ENCODE measurements around the gene HAUS8. TPM values are rescaled to one million over a fixed set of nuclear protein-coding genes. Genes with fewer than 3 reads are reported as not detected.

The HAUS8 gene
- total and polyA plus RNA-seq, 3 experiments from 2014 or later = 9.7 to 36.4 (median 33.4) TPM

- ChIA-PET CTCF (interaction anchor here (1.9 kb wide), 1 partner anchor 18 kb away, joined by 4 read pairs; no protein-coding TSS in a partner anchor), POLR2A (no interaction called here)
- H3K9me3 Mint-ChIP-seq = no peaks in the 10 kb centered on the region
- peaks cover 29% of the 10 kb centered on the region for H3K4me1 ChIP-seq (ENCODE audit: insufficient read depth, low read length)
- H3K27me3 ChIP-seq (ENCODE audit: insufficient read depth, low read length, poor library complexity, severe bottlenecking) = no peaks in the 10 kb centered on the region
- no peak overlapping the region for H3K27ac ChIP-seq (ENCODE audit: low read depth, low read length)
- DNase-seq = no peak
- peaks cover 46 to 82% (median 53%) of the 10 kb centered on the region in 3 donors for H3K4me1 Mint-ChIP-seq
- no peaks in the 10 kb centered on the region for H3K27me3 Mint-ChIP-seq
- no peaks in the 10 kb centered on the region for H3K9me3 ChIP-seq (ENCODE audit: low read length)
- H3K36me3 Mint-ChIP-seq = peaks cover 0 to 55% (median 0%) of the 10 kb centered on the region in 3 donors
- H3K36me3 ChIP-seq (ENCODE audit: insufficient read depth, low read length) = no peaks in the 10 kb centered on the region
- peak overlapping the region in 2 of 8 donors; percentile 54 to 70 for H3K27ac Mint-ChIP-seq
- no peak overlapping the region for H3K4me3 ChIP-seq (ENCODE audit: low read length)
- no peak overlapping the region for H3K4me3 Mint-ChIP-seq
Observed at GRCh38 chr19:17086834-17087233, 11.6 kb upstream of the HAUS8 start.

GRCh38 chr19:17086120-17086519 is 10.9 kb upstream of the HAUS8 start:
- Mint-ChIP-seq H3K36me3 (peaks cover 0 to 57% (median 0%) of the 10 kb centered on the region in 3 donors), H3K27me3 (no peaks in the 10 kb centered on the region), H3K4me1 (peaks cover 48 to 81% (median 55%) of the 10 kb centered on the region in 3 donors), H3K9me3 (no peaks in the 10 kb centered on the region), H3K27ac (peak overlapping the region in 1 of 8 donors; percentile 83), H3K4me3 (no peak overlapping the region)
- Histone ChIP-seq H3K4me1 (ENCODE audit: insufficient read depth, low read length) (peaks cover 23% of the 10 kb centered on the region), H3K27ac (ENCODE audit: low read depth, low read length) (no peak overlapping the region), H3K27me3 (ENCODE audit: insufficient read depth, low read length, poor library complexity, severe bottlenecking) (no peaks in the 10 kb centered on the region), H3K9me3 (ENCODE audit: low read length) (no peaks in the 10 kb centered on the region), H3K4me3 (ENCODE audit: low read length) (no peak overlapping the region), H3K36me3 (ENCODE audit: insufficient read depth, low read length) (no peaks in the 10 kb centered on the region)
- ChIA-PET CTCF (interaction anchor here (1.2 to 1.4 kb wide), 2 partner anchors 18 to 98 kb away, joined by 4 to 5 read pairs; no protein-coding TSS in a partner anchor), POLR2A (interaction anchor here (0.7 kb wide), 1 partner anchor 14 kb away, joined by 6 read pairs; no protein-coding TSS in a partner anchor)
- DNase-seq = no peak

GRCh38 chr19:17081672-17082630 is 6.7 kb upstream of the HAUS8 start:
- Histone ChIP-seq H3K4me3 (ENCODE audit: low read length) (no peak overlapping the region), H3K4me1 (ENCODE audit: insufficient read depth, low read length) (peaks cover 35% of the 10 kb centered on the region), H3K36me3 (ENCODE audit: insufficient read depth, low read length) (no peaks in the 10 kb centered on the region), H3K27me3 (ENCODE audit: insufficient read depth, low read length, poor library complexity, severe bottlenecking) (no peaks in the 10 kb centered on the region), H3K27ac (ENCODE audit: low read depth, low read length) (no peak overlapping the region), H3K9me3 (ENCODE audit: low read length) (no peaks in the 10 kb centered on the region)
- Mint-ChIP-seq H3K27ac (peak overlapping the region in 4 of 8 donors; percentile 29 to 88 (median 56)), H3K4me3 (no peak overlapping the region), H3K36me3 (peaks cover 0 to 42% (median 0%) of the 10 kb centered on the region in 3 donors), H3K4me1 (peaks cover 52 to 81% (median 56%) of the 10 kb centered on the region in 3 donors), H3K9me3 (no peaks in the 10 kb centered on the region), H3K27me3 (no peaks in the 10 kb centered on the region)
- ChIA-PET CTCF (no interaction called here), POLR2A (interaction anchor here (0.6 kb wide), 1 partner anchor 189 kb away, joined by 3 read pairs; no protein-coding TSS in a partner anchor)
- DNase-seq = no peak

GRCh38 chr19:17080440-17080801 is 5.2 kb upstream of the HAUS8 start:
- ChIA-PET POLR2A (no interaction called here), CTCF (interaction anchor here (1.1 to 1.7 kb wide), 3 partner anchors 45 to 104 kb away, joined by 3 to 6 read pairs (median 4); no protein-coding TSS in a partner anchor)
- H3K4me1 Mint-ChIP-seq = peaks cover 57 to 78% (median 57%) of the 10 kb centered on the region in 3 donors
- H3K27ac Mint-ChIP-seq = peak overlapping the region; percentile 67 to 91 (median 84)
- peaks cover 0 to 2% (median 0%) of the 10 kb centered on the region in 5 donors for H3K9me3 Mint-ChIP-seq
- H3K4me3 ChIP-seq (ENCODE audit: low read length) = no peak overlapping the region
- H3K4me1 ChIP-seq (ENCODE audit: insufficient read depth, low read length) = peaks cover 36% of the 10 kb centered on the region
- no peak for DNase-seq
- peak overlapping the region in 6 of 7 donors; percentile 67 to 90 (median 77) for H3K4me3 Mint-ChIP-seq
- no peaks in the 10 kb centered on the region for H3K36me3 ChIP-seq (ENCODE audit: insufficient read depth, low read length)
- no peaks in the 10 kb centered on the region for H3K27me3 ChIP-seq (ENCODE audit: insufficient read depth, low read length, poor library complexity, severe bottlenecking)
- H3K27ac ChIP-seq (ENCODE audit: low read depth, low read length) = no peak overlapping the region
- H3K9me3 ChIP-seq (ENCODE audit: low read length) = no peaks in the 10 kb centered on the region
- no peaks in the 10 kb centered on the region for H3K27me3 Mint-ChIP-seq
- H3K36me3 Mint-ChIP-seq = peaks cover 0 to 40% (median 0%) of the 10 kb centered on the region in 3 donors

GRCh38 chr19:17079710-17080439 is 4.6 kb upstream of the HAUS8 start:
- H3K9me3 ChIP-seq (ENCODE audit: low read length) = no peaks in the 10 kb centered on the region
- no peaks in the 10 kb centered on the region for H3K27me3 ChIP-seq (ENCODE audit: insufficient read depth, low read length, poor library complexity, severe bottlenecking)
- H3K4me3 Mint-ChIP-seq = peak overlapping the region; percentile 67 to 90 (median 76)
- peaks cover 0 to 2% (median 0%) of the 10 kb centered on the region in 5 donors for H3K9me3 Mint-ChIP-seq
- peaks cover 0 to 40% (median 0%) of the 10 kb centered on the region in 3 donors for H3K36me3 Mint-ChIP-seq
- ChIA-PET POLR2A (interaction anchor here (0.6 kb wide), 1 partner anchor 125 kb away, joined by 3 read pairs; no protein-coding TSS in a partner anchor), CTCF (interaction anchor here (1.1 to 1.7 kb wide), 4 partner anchors 11 to 104 kb away, joined by 3 to 6 read pairs (median 5); no protein-coding TSS in a partner anchor)
- peak overlapping the region; percentile 67 to 91 (median 84) for H3K27ac Mint-ChIP-seq
- H3K4me3 ChIP-seq (ENCODE audit: low read length) = peak overlapping the region; percentile 29
- H3K4me1 Mint-ChIP-seq = peaks cover 53 to 77% (median 57%) of the 10 kb centered on the region in 3 donors
- H3K27me3 Mint-ChIP-seq = no peaks in the 10 kb centered on the region
- H3K36me3 ChIP-seq (ENCODE audit: insufficient read depth, low read length) = no peaks in the 10 kb centered on the region
- peak in 4 of 5 donors; percentile 37 to 87 (median 55) for DNase-seq
- H3K4me1 ChIP-seq (ENCODE audit: insufficient read depth, low read length) = peaks cover 37% of the 10 kb centered on the region
- H3K27ac ChIP-seq (ENCODE audit: low read depth, low read length) = no peak overlapping the region

- H3K4me3 Mint-ChIP-seq = peak overlapping the region; percentile 70 to 90 (median 76)
- Histone ChIP-seq H3K9me3 (ENCODE audit: low read length) (no peaks in the 10 kb centered on the region), H3K27me3 (ENCODE audit: insufficient read depth, low read length, poor library complexity, severe bottlenecking) (no peaks in the 10 kb centered on the region), H3K4me1 (ENCODE audit: insufficient read depth, low read length) (peaks cover 45% of the 10 kb centered on the region), H3K36me3 (ENCODE audit: insufficient read depth, low read length) (no peaks in the 10 kb centered on the region), H3K4me3 (ENCODE audit: low read length) (peak overlapping the region; percentile 29), H3K27ac (ENCODE audit: low read depth, low read length) (no peak overlapping the region)
- H3K9me3 Mint-ChIP-seq = peaks cover 0 to 2% (median 0%) of the 10 kb centered on the region in 5 donors
- H3K36me3 Mint-ChIP-seq = peaks cover 0 to 45% (median 0%) of the 10 kb centered on the region in 3 donors
- ChIA-PET CTCF (interaction anchor here (0.5 to 1.7 kb wide), 5 partner anchors 11 to 137 kb away, joined by 3 to 6 read pairs (median 3); partner anchors contain the start of gene USE1), POLR2A (interaction anchor here (0.6 kb wide), 1 partner anchor 126 kb away, joined by 3 read pairs; no protein-coding TSS in a partner anchor)
- H3K27ac Mint-ChIP-seq = peak overlapping the region; percentile 67 to 91 (median 84)
- H3K4me1 Mint-ChIP-seq = peaks cover 61 to 85% (median 65%) of the 10 kb centered on the region in 3 donors
- DNase-seq = no peak
- H3K27me3 Mint-ChIP-seq = no peaks in the 10 kb centered on the region
Observed at GRCh38 chr19:17078920-17079709, 3.9 kb upstream of the HAUS8 start.
